Suprapubic skin (tissue), 4 donors: Measurements from ENCODE around the gene AKAP1.

Experiments
- EP300 ChIP-seq: sonication (generic); formaldehyde crosslinking; IDR thresholded peaks from one replicate; pipeline ENCODE4 v1.6.1; 2017; ENCODE audit warnings: antibody characterized with exemption
- POLR2AphosphoS5 ChIP-seq, 3 donors: sonication (generic); formaldehyde crosslinking; IDR thresholded peaks; one replicate each; pipeline ENCODE4 v1.6.1; 2017; ENCODE audit warnings: antibody characterized with exemption in 3 of 3
- TF ChIP-seq, protein P1 (sequence below), 2 donors: fragments of 200-600 bp in 1 of 2; fragments of 450-650 bp in 1 of 2; sonication (generic) in 1 of 2; IDR thresholded peaks; one replicate each; pipeline ENCODE4 v1.5.1; 2016 to 2019; ENCODE audit warnings: antibody characterized with exemption in 2 of 2, mild to moderate bottlenecking in 1 of 2, moderate library complexity in 1 of 2

- TF ChIP-seq, protein P1, sequence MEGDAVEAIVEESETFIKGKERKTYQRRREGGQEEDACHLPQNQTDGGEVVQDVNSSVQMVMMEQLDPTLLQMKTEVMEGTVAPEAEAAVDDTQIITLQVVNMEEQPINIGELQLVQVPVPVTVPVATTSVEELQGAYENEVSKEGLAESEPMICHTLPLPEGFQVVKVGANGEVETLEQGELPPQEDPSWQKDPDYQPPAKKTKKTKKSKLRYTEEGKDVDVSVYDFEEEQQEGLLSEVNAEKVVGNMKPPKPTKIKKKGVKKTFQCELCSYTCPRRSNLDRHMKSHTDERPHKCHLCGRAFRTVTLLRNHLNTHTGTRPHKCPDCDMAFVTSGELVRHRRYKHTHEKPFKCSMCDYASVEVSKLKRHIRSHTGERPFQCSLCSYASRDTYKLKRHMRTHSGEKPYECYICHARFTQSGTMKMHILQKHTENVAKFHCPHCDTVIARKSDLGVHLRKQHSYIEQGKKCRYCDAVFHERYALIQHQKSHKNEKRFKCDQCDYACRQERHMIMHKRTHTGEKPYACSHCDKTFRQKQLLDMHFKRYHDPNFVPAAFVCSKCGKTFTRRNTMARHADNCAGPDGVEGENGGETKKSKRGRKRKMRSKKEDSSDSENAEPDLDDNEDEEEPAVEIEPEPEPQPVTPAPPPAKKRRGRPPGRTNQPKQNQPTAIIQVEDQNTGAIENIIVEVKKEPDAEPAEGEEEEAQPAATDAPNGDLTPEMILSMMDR (IDR thresholded peaks at IDR 0.05): no peak
- TF ChIP-seq EP300: no peak
- TF ChIP-seq POLR2AphosphoS5 (IDR thresholded peaks at IDR 0.05): no peak
These were observed 17.1 kb downstream of the AKAP1 start for GRCh38 chr17:57102122-57102521.
